Loucy (cell line): ENCODE measurements around the gene NPPA.

ENCODE experiments used
- EZH2phosphoT487 ChIP-seq: fragments of 200-600 bp; IDR thresholded peaks from 2 replicates; pipeline ENCODE4 v1.6.1; 2018; ENCODE audit warnings: antibody characterized with exemption, mild to moderate bottlenecking, moderate library complexity, borderline replicate concordance
- TF ChIP-seq, protein P1 (sequence below): fragments of 200-600 bp; sonication (generic); conservative IDR thresholded peaks from 2 replicates; pipeline ENCODE4 v1.5.1; 2014; ENCODE audit warnings: mild to moderate bottlenecking, antibody characterized with exemption, low read length

DNA sequence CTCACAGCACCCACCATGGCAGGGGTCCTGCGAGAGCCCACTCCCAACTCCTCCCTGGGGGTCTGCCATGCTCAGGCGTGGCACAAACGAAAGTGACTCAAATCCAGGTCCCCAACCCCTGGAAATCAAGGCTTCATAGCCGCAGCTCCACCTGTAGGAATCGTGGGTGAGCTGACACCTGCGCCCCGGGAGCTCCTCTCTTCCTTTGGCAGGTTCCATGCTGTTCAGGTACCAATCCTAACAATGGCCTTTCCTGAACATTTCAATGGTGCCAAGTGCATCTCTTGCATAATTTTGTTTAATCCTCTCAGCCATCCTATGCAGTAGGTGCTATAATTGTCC lies 40.1 kb upstream of the NPPA start:
- TF ChIP-seq, protein P1, sequence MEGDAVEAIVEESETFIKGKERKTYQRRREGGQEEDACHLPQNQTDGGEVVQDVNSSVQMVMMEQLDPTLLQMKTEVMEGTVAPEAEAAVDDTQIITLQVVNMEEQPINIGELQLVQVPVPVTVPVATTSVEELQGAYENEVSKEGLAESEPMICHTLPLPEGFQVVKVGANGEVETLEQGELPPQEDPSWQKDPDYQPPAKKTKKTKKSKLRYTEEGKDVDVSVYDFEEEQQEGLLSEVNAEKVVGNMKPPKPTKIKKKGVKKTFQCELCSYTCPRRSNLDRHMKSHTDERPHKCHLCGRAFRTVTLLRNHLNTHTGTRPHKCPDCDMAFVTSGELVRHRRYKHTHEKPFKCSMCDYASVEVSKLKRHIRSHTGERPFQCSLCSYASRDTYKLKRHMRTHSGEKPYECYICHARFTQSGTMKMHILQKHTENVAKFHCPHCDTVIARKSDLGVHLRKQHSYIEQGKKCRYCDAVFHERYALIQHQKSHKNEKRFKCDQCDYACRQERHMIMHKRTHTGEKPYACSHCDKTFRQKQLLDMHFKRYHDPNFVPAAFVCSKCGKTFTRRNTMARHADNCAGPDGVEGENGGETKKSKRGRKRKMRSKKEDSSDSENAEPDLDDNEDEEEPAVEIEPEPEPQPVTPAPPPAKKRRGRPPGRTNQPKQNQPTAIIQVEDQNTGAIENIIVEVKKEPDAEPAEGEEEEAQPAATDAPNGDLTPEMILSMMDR, result no peak
- no peak for TF ChIP-seq EZH2phosphoT487
